ENCODE results near the gene OXNAD1.

Gene OXNAD1

GRCh38 chr3:16258177-16258576 is 6.8 kb upstream of the OXNAD1 start:
- H3K9me3 ChIP-seq (ENCODE audit: low read depth, low read length): no peaks in the 10 kb centered on the region
- TF ChIP-seq POLR2AphosphoS5 (IDR thresholded peaks at IDR 0.05; ENCODE audit: borderline replicate concordance, low read depth, low read length): no peak
- no peak for TF ChIP-seq FOXP2 (optimal IDR thresholded peaks at IDR 0.05; ENCODE audit: control extremely low read depth, extremely low read length, insufficient read depth)
- TF ChIP-seq EZH2 (IDR thresholded peaks at IDR 0.05): no peak
- no peak for DNase-seq (ENCODE audit: low read depth, low spot score)
- no peaks in the 10 kb centered on the region for H3K36me3 ChIP-seq (ENCODE audit: insufficient read depth, low read length)
- no peak overlapping the region for H3K4me3 ChIP-seq
- H3K27ac ChIP-seq: no peak overlapping the region
- H3K9ac ChIP-seq (ENCODE audit: insufficient read length): no peak overlapping the region

- no peak overlapping the region for H3K9ac ChIP-seq (ENCODE audit: insufficient read length)
- DNase-seq (ENCODE audit: low read depth, low spot score): no peak
- no peaks in the 10 kb centered on the region for H3K9me3 ChIP-seq (ENCODE audit: low read depth, low read length)
- H3K4me3 ChIP-seq: no peak overlapping the region
- TF ChIP-seq FOXP2 (optimal IDR thresholded peaks at IDR 0.05; ENCODE audit: control extremely low read depth, extremely low read length, insufficient read depth) (no peak), EZH2 (IDR thresholded peaks at IDR 0.05) (no peak), POLR2AphosphoS5 (IDR thresholded peaks at IDR 0.05; ENCODE audit: borderline replicate concordance, low read depth, low read length) (no peak)
- H3K27ac ChIP-seq: no peak overlapping the region
- H3K36me3 ChIP-seq (ENCODE audit: insufficient read depth, low read length): no peaks in the 10 kb centered on the region
Measured at GRCh38 chr3:16258866-16259265, 6.1 kb upstream of the OXNAD1 start.

GRCh38 chr3:16260046-16260445 is 5.0 kb upstream of the OXNAD1 start:
- Histone ChIP-seq H3K36me3 (ENCODE audit: insufficient read depth, low read length) (no peaks in the 10 kb centered on the region), H3K4me3 (no peak overlapping the region), H3K9me3 (ENCODE audit: low read depth, low read length) (no peaks in the 10 kb centered on the region), H3K9ac (ENCODE audit: insufficient read length) (no peak overlapping the region), H3K27ac (no peak overlapping the region)
- DNase-seq (ENCODE audit: low read depth, low spot score): no peak
- TF ChIP-seq POLR2AphosphoS5 (IDR thresholded peaks at IDR 0.05; ENCODE audit: borderline replicate concordance, low read depth, low read length): no peak

- H3K9ac ChIP-seq (ENCODE audit: insufficient read length): no peak overlapping the region
- TF ChIP-seq EZH2 (IDR thresholded peaks at IDR 0.05): no peak
- no peak for TF ChIP-seq POLR2AphosphoS5 (IDR thresholded peaks at IDR 0.05; ENCODE audit: borderline replicate concordance, low read depth, low read length)
- TF ChIP-seq FOXP2 (optimal IDR thresholded peaks at IDR 0.05; ENCODE audit: control extremely low read depth, extremely low read length, insufficient read depth): no peak
- no peak for DNase-seq (ENCODE audit: low read depth, low spot score)
- no peak overlapping the region for H3K4me3 ChIP-seq
- no peaks in the 10 kb centered on the region for H3K9me3 ChIP-seq (ENCODE audit: low read depth, low read length)
- H3K27ac ChIP-seq: no peak overlapping the region
- H3K36me3 ChIP-seq (ENCODE audit: insufficient read depth, low read length): no peaks in the 10 kb centered on the region
Measured at GRCh38 chr3:16262174-16262573, 2.8 kb upstream of the OXNAD1 start.

GRCh38 chr3:16264174-16264707 is 771 bp upstream of the OXNAD1 start:
- TF ChIP-seq FOXP2 (optimal IDR thresholded peaks at IDR 0.05; ENCODE audit: control extremely low read depth, extremely low read length, insufficient read depth) (no peak), POLR2AphosphoS5 (IDR thresholded peaks at IDR 0.05; ENCODE audit: borderline replicate concordance, low read depth, low read length) (no peak; the same call in 1 of the 2 replicates), EZH2 (IDR thresholded peaks at IDR 0.05) (no peak)
- Histone ChIP-seq H3K9ac (ENCODE audit: insufficient read length) (peak overlapping the region; percentile 70), H3K36me3 (ENCODE audit: insufficient read depth, low read length) (no peaks in the 10 kb centered on the region), H3K9me3 (ENCODE audit: low read depth, low read length) (no peaks in the 10 kb centered on the region), H3K27ac (no peak overlapping the region), H3K4me3 (peak overlapping the region; percentile 88)
- no peak for DNase-seq (ENCODE audit: low read depth, low spot score)

GRCh38 chr3:16265455-16265786 is 409 bp downstream of the OXNAD1 start:
- no peak for DNase-seq (ENCODE audit: low read depth, low spot score)
- no peaks in the 10 kb centered on the region for H3K36me3 ChIP-seq (ENCODE audit: insufficient read depth, low read length)
- no peaks in the 10 kb centered on the region for H3K9me3 ChIP-seq (ENCODE audit: low read depth, low read length)
- TF ChIP-seq POLR2AphosphoS5 (IDR thresholded peaks at IDR 0.05; ENCODE audit: borderline replicate concordance, low read depth, low read length) (no peak), FOXP2 (optimal IDR thresholded peaks at IDR 0.05; ENCODE audit: control extremely low read depth, extremely low read length, insufficient read depth) (no peak), EZH2 (IDR thresholded peaks at IDR 0.05) (no peak)
- H3K9ac ChIP-seq (ENCODE audit: insufficient read length): peak overlapping the region; percentile 88
- H3K4me3 ChIP-seq: peak overlapping the region; percentile 88
- no peak overlapping the region for H3K27ac ChIP-seq

- Histone ChIP-seq H3K4me3 (no peak overlapping the region), H3K27ac (no peak overlapping the region), H3K36me3 (ENCODE audit: insufficient read depth, low read length) (no peaks in the 10 kb centered on the region; the same call in none of the 2 replicates), H3K9ac (ENCODE audit: insufficient read length) (no peak overlapping the region), H3K9me3 (ENCODE audit: low read depth, low read length) (no peaks in the 10 kb centered on the region)
- TF ChIP-seq EZH2 (IDR thresholded peaks at IDR 0.05) (no peak), POLR2AphosphoS5 (IDR thresholded peaks at IDR 0.05; ENCODE audit: borderline replicate concordance, low read depth, low read length) (no peak), FOXP2 (optimal IDR thresholded peaks at IDR 0.05; ENCODE audit: control extremely low read depth, extremely low read length, insufficient read depth) (no peak)
- DNase-seq (ENCODE audit: low read depth, low spot score): no peak
Measured at GRCh38 chr3:16266714-16267113, 1.7 kb downstream of the OXNAD1 start.

GRCh38 chr3:16270855-16271254 is 5.8 kb downstream of the OXNAD1 start:
- H3K36me3 ChIP-seq (ENCODE audit: insufficient read depth, low read length): no peaks in the 10 kb centered on the region; the same call in none of the 2 replicates
- H3K9ac ChIP-seq (ENCODE audit: insufficient read length): no peak overlapping the region
- H3K9me3 ChIP-seq (ENCODE audit: low read depth, low read length): no peaks in the 10 kb centered on the region
- H3K4me3 ChIP-seq: no peak overlapping the region
- no peak for DNase-seq (ENCODE audit: low read depth, low spot score)
- no peak overlapping the region for H3K27ac ChIP-seq
- TF ChIP-seq FOXP2 (optimal IDR thresholded peaks at IDR 0.05; ENCODE audit: control extremely low read depth, extremely low read length, insufficient read depth) (no peak), EZH2 (IDR thresholded peaks at IDR 0.05) (no peak), POLR2AphosphoS5 (IDR thresholded peaks at IDR 0.05; ENCODE audit: borderline replicate concordance, low read depth, low read length) (no peak)

GRCh38 chr3:16272588-16272987 is 7.6 kb downstream of the OXNAD1 start:
- Histone ChIP-seq H3K9me3 (ENCODE audit: low read depth, low read length) (no peaks in the 10 kb centered on the region), H3K27ac (no peak overlapping the region), H3K36me3 (ENCODE audit: insufficient read depth, low read length) (no peaks in the 10 kb centered on the region; the same call in none of the 2 replicates), H3K4me3 (no peak overlapping the region), H3K9ac (ENCODE audit: insufficient read length) (no peak overlapping the region)
- TF ChIP-seq EZH2 (IDR thresholded peaks at IDR 0.05): no peak
- TF ChIP-seq FOXP2 (optimal IDR thresholded peaks at IDR 0.05; ENCODE audit: control extremely low read depth, extremely low read length, insufficient read depth): no peak
- no peak for TF ChIP-seq POLR2AphosphoS5 (IDR thresholded peaks at IDR 0.05; ENCODE audit: borderline replicate concordance, low read depth, low read length)
- DNase-seq (ENCODE audit: low read depth, low spot score): no peak

All from SK-N-MC (cell line).